HepG2 (cell line): ENCODE measurements around the gene G6PD. TPM values are rescaled to one million over a fixed set of nuclear protein-coding genes. Genes with fewer than 3 reads are reported as not detected.

ENCODE experiments used
- ETV6 ChIP-seq: sonication (generic); formaldehyde crosslinking; conservative IDR thresholded peaks from 2 replicates; pipeline ENCODE4 v1.4.0; 2020; ENCODE audit warnings: missing genetic modification reagents
- FIP1L1 ChIP-seq: fragments of 200-400 bp; formaldehyde crosslinking; IDR thresholded peaks from 2 replicates; pipeline ENCODE4 v1.6.1; 2018; ENCODE audit warnings: low read depth, mild to moderate bottlenecking, low read length, moderate library complexity, borderline replicate concordance; ENCODE audit not compliant: insufficient read depth
- IRF9 ChIP-seq: sonication (generic); formaldehyde crosslinking; IDR thresholded peaks from 2 replicates; pipeline ENCODE4 v1.8.0; 2022; ENCODE audit warnings: missing genetic modification reagents, mild to moderate bottlenecking, borderline replicate concordance
- KLF9 ChIP-seq: IDR thresholded peaks from 2 replicates; pipeline ENCODE4 v1.6.1; 2016; ENCODE audit warnings: low read depth
- MAFF ChIP-seq: IDR thresholded peaks from 2 replicates; pipeline ENCODE4 v1.6.1; 2011; ENCODE audit warnings: low read depth, low read length, improper control_type of control experiment
- MIER2 ChIP-seq: IDR thresholded peaks from 2 replicates; pipeline ENCODE4 v1.6.1; 2016; ENCODE audit warnings: missing biosample characterization, missing genetic modification reagents
- MYPOP ChIP-seq: sonication (generic); formaldehyde crosslinking; IDR thresholded peaks from 2 replicates; pipeline ENCODE4 v1.8.1; 2023; ENCODE audit warnings: mild to moderate bottlenecking, moderate library complexity, missing genetic modification reagents
- PAXIP1 ChIP-seq: sonication (generic); formaldehyde crosslinking; conservative IDR thresholded peaks from 2 replicates; pipeline ENCODE4 v1.4.0; 2020; ENCODE audit warnings: mild to moderate bottlenecking, missing genetic modification reagents, moderate library complexity
- SALL1 ChIP-seq: sonication (generic); formaldehyde crosslinking; IDR thresholded peaks from 2 replicates; pipeline ENCODE4 v1.8.0; 2022; ENCODE audit warnings: mild to moderate bottlenecking, missing genetic modification reagents
- SP2 ChIP-seq: sonication (generic); formaldehyde crosslinking; IDR thresholded peaks from 2 replicates; pipeline ENCODE4 v1.5.1; 2020; ENCODE audit warnings: mild to moderate bottlenecking, missing genetic modification reagents
- SRSF4 ChIP-seq: fragments of 200-400 bp; formaldehyde crosslinking; IDR thresholded peaks from one replicate; pipeline ENCODE4 v1.6.1; 2018; ENCODE audit warnings: mild to moderate bottlenecking, low read depth, low read length, moderate library complexity; ENCODE audit not compliant: poor library complexity, severe bottlenecking
- USF2 ChIP-seq, 2 experiments: sonication (generic) in 1 of 2; formaldehyde crosslinking in 1 of 2; IDR thresholded peaks; 2 replicates each; pipeline versions ENCODE4 v1.5.1 to v1.6.1; 2011 to 2020; ENCODE audit warnings: borderline replicate concordance in 1 of 2, low read depth in 1 of 2, low read length in 1 of 2, mild to moderate bottlenecking in 1 of 2, missing genetic modification reagents in 1 of 2, moderate library complexity in 1 of 2
- ZBTB37 ChIP-seq: sonication (generic); formaldehyde crosslinking; IDR thresholded peaks from 2 replicates; pipeline ENCODE4 v1.4.0; 2020; ENCODE audit warnings: mild to moderate bottlenecking, missing genetic modification reagents
- ZGPAT ChIP-seq: IDR thresholded peaks from 2 replicates; pipeline ENCODE4 v1.6.1; 2016; ENCODE audit warnings: mild to moderate bottlenecking
- ZNF205 ChIP-seq: IDR thresholded peaks from 2 replicates; pipeline ENCODE4 v1.6.1; 2018; ENCODE audit warnings: missing biosample characterization, missing genetic modification reagents
- ZNF776 ChIP-seq: sonication (generic); formaldehyde crosslinking; IDR thresholded peaks from 2 replicates; pipeline ENCODE4 v1.4.0; 2020; ENCODE audit warnings: mild to moderate bottlenecking, missing genetic modification reagents
- polyA plus RNA-seq, 8 experiments: library from polyadenylated mRNA; depleted of rRNA in 3 of 8; stranded (reverse) in 7 of 8; unstranded in 1 of 8; fragments of >200 nt; fragmentation: Illumina TruSeq in 4 of 8; extraction: Trizol in 4 of 8; gene quantifications; 2 replicates each; pipeline versions ENCODE4 v1.2.1 to v1.2.3, GENCODE V29; 2011 to 2016; ENCODE audit warnings: low read depth in 4 of 8, missing spikeins in 1 of 8, mixed read lengths in 1 of 8; ENCODE audit not compliant: insufficient read depth in 1 of 8
- total RNA-seq, 5 experiments: library from RNA; depleted of rRNA; stranded (reverse); fragments of >200 nt; fragmentation: Illumina TruSeq; extraction: Trizol; gene quantifications; 2 replicates each; pipeline ENCODE4 v1.2.3, GENCODE V29; 2016; ENCODE audit warnings: low read depth in 1 of 5

G6PD gene
- total and polyA plus RNA-seq, 2 of the 13 experiments (the other 11 are each of a cell fraction or from before 2014, with no cell fraction given) = 18.8 to 28.8 TPM

GRCh38 chrX:154517101-154517781 is 29.4 kb downstream of the G6PD start (continued):
- TF ChIP-seq ZNF776 (CRISPR knock-in tag) (no peak), MAFF (no peak), SRSF4 (no peak), ZGPAT (peak; percentile 45; the same call in 1 of the 2 replicates), PAXIP1 (CRISPR knock-in tag) (peak; percentile 41), ZBTB37 (no peak), ZNF205 (CRISPR knock-in tag) (no peak), MIER2 (CRISPR knock-in tag) (no peak), IRF9 (CRISPR knock-in tag) (no peak), ETV6 (CRISPR knock-in tag) (no peak), KLF9 (CRISPR knock-in tag) (no peak), USF2 (IDR thresholded peaks at IDR 0.05; ENCODE audit: low read depth, low read length) (no peak), USF2 (CRISPR knock-in tag; IDR thresholded peaks at IDR 0.05; ENCODE audit: borderline replicate concordance) (peak; percentile 35; the same call in 1 of the 2 replicates), SP2 (CRISPR knock-in tag) (no peak), MYPOP (peak; percentile 39; the same call in 1 of the 2 replicates), FIP1L1 (no peak), SALL1 (CRISPR knock-in tag) (peak; percentile 65)
